Neural progenitor cell (in vitro differentiated cells): ENCODE results near the gene LKAAEAR1. TPM values are rescaled to one million over a fixed set of nuclear protein-coding genes. Genes with fewer than 3 reads are reported as not detected.

ENCODE experiments used
- DNase-seq: peaks from one replicate; pipeline ENCODE4 v3.0.0-alpha.2; 2016; ENCODE audit warnings: low spot score
- H2AFZ ChIP-seq: fragments of 200-600 bp; sonication (generic); replicated peaks from 2 replicates; pipeline ENCODE4 v1.6.1; 2016; ENCODE audit warnings: antibody characterized with exemption
- H3F3A ChIP-seq: fragments of 200-600 bp; sonication (generic); 2 replicates; pipeline ENCODE4 v1.6.1; 2016; ENCODE audit warnings: antibody characterized with exemption, low read depth
- H3K27ac ChIP-seq: fragments of 200-600 bp; sonication (generic); 2 replicates; pipeline ENCODE4 v1.5.1; 2016; ENCODE audit warnings: mild to moderate bottlenecking
- H3K27me3 ChIP-seq: fragments of 200-600 bp; sonication (generic); 2 replicates; pipeline ENCODE4 v1.6.1; 2016; ENCODE audit warnings: mild to moderate bottlenecking, moderate library complexity
- H3K36me3 ChIP-seq: fragments of 200-600 bp; sonication (generic); 2 replicates; pipeline ENCODE4 v1.5.1; 2016
- H3K4me1 ChIP-seq: fragments of 200-600 bp; sonication (generic); 2 replicates; pipeline ENCODE4 v1.6.1; 2016; ENCODE audit warnings: mixed run types
- H3K4me2 ChIP-seq: fragments of 200-600 bp; sonication (generic); 2 replicates; pipeline ENCODE4 v1.6.1; 2016
- H3K4me3 ChIP-seq: fragments of 200-600 bp; sonication (generic); 2 replicates; pipeline ENCODE4 v1.5.1; 2016
- H3K79me2 ChIP-seq: fragments of 200-600 bp; sonication (generic); 2 replicates; pipeline ENCODE4 v1.6.1; 2016; ENCODE audit warnings: low read depth
- H3K9ac ChIP-seq: fragments of 200-600 bp; sonication (generic); 2 replicates; pipeline ENCODE4 v1.6.1; 2016
- H3K9me3 ChIP-seq: fragments of 200-600 bp; sonication (generic); 2 replicates; pipeline ENCODE4 v1.5.1; 2016; ENCODE audit warnings: low read depth
- H4K20me1 ChIP-seq: fragments of 200-600 bp; sonication (generic); 2 replicates; pipeline ENCODE4 v1.6.1; 2016; ENCODE audit warnings: low read depth
- H3K27ac Mint-ChIP-seq: 3 replicates; pipeline ENCODE4 v1.8.0; 2021; ENCODE audit warnings: mixed read lengths
- H3K27me3 Mint-ChIP-seq: 2 replicates; pipeline ENCODE4 v1.8.0; 2022; ENCODE audit warnings: low read depth, mild to moderate bottlenecking, inconsistent platforms, moderate library complexity, mixed read lengths; ENCODE audit not compliant: insufficient read depth
- H3K36me3 Mint-ChIP-seq: 3 replicates; pipeline ENCODE4 v1.8.0; 2021; ENCODE audit warnings: mixed read lengths
- H3K4me1 Mint-ChIP-seq: 3 replicates; pipeline ENCODE4 v1.8.0; 2021; ENCODE audit warnings: mixed read lengths
- H3K4me3 Mint-ChIP-seq: 3 replicates; pipeline ENCODE4 v1.8.0; 2021; ENCODE audit warnings: mild to moderate bottlenecking, moderate library complexity, mixed read lengths
- H3K9me3 Mint-ChIP-seq: 3 replicates; pipeline ENCODE4 v1.8.0; 2020; ENCODE audit warnings: mixed read lengths
- CTCF ChIP-seq: fragments of 200-600 bp; sonication (generic); IDR thresholded peaks from 2 replicates; pipeline ENCODE4 v1.5.1; 2017; ENCODE audit warnings: antibody characterized with exemption, mild to moderate bottlenecking
- EZH2 ChIP-seq: fragments of 200-600 bp; sonication (generic); IDR thresholded peaks from 2 replicates; pipeline ENCODE4 v1.6.1; 2017; ENCODE audit warnings: antibody characterized with exemption, mild to moderate bottlenecking, moderate library complexity
- EZH2phosphoT487 ChIP-seq: fragments of 200-600 bp; sonication (generic); IDR thresholded peaks from 2 replicates; pipeline ENCODE4 v1.6.1; 2017; ENCODE audit warnings: antibody characterized with exemption
- total RNA-seq: library from RNA; depleted of rRNA; stranded (reverse); fragments of >200 nt; gene quantifications from 2 replicates; pipeline ENCODE4 v1.2.3, GENCODE V29; 2015; ENCODE audit warnings: low replicate concordance

Gene LKAAEAR1, protein sequence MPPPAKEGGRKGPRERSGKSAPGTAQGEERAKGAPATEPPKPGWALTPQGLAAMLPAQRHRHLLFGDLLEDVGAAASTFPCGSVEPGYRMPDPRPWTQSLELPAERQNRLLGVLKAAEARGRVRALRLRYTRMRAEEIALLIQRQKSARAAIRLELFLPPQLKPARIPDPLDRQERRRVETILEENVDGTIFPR
- total RNA-seq: 0.99 TPM in 1 of 2 replicates, not detected in the other

GRCh38 chr20:64083804-64084684 lies at the start of gene LKAAEAR1:
Gene LKAAEAR1 (minus strand): TSS chr20:64084398. CDS start chr20:64084219, 179 bp downstream.
- H3K36me3 Mint-ChIP-seq: no peaks in the 10 kb centered on the region
- peaks cover 47% of the 10 kb centered on the region for H3F3A ChIP-seq
- H3K4me1 Mint-ChIP-seq: peaks cover 37% of the 10 kb centered on the region
- peak within 1 kb of the TSS; percentile 61 for H3K4me3 ChIP-seq
- H3K9ac ChIP-seq: no peak within 1 kb of the TSS
- peaks cover 23% of the 10 kb centered on the region for H3K4me1 ChIP-seq
- peak; percentile 54 for DNase-seq
- H3K27ac Mint-ChIP-seq: no peak within 1 kb of the TSS
- H4K20me1 ChIP-seq: peaks cover 19% of the 10 kb centered on the region
- no peaks in the 10 kb centered on the region for H3K9me3 ChIP-seq
- peaks cover 15% of the 10 kb centered on the region for H3K9me3 Mint-ChIP-seq
- H3K4me2 ChIP-seq: peak within 1 kb of the TSS; percentile 97
- peaks cover 92% of the 10 kb centered on the region for H3K27me3 ChIP-seq
- peak within 1 kb of the TSS; percentile 84 for H2AFZ ChIP-seq
- peaks cover 37% of the 10 kb centered on the region for H3K27me3 Mint-ChIP-seq
- H3K4me3 Mint-ChIP-seq: peak within 1 kb of the TSS; percentile 90
- peak; percentile 34 for TF ChIP-seq CTCF
- peak; percentile 9 for TF ChIP-seq EZH2
- peak; percentile 65 for TF ChIP-seq EZH2phosphoT487
- no peaks in the 10 kb centered on the region for H3K79me2 ChIP-seq
- no peak within 1 kb of the TSS for H3K27ac ChIP-seq
- no peaks in the 10 kb centered on the region for H3K36me3 ChIP-seq

- DNase-seq: no peak
- H3K4me3 Mint-ChIP-seq: no peak overlapping the region
- H3K27ac Mint-ChIP-seq: no peak overlapping the region
- H3K36me3 Mint-ChIP-seq: no peaks in the 10 kb centered on the region
- no peak overlapping the region for H3K9ac ChIP-seq
- H3K27me3 ChIP-seq: peaks cover 10% of the 10 kb centered on the region
- peaks cover under 1% of the 10 kb centered on the region for H3F3A ChIP-seq
- H3K9me3 ChIP-seq: no peaks in the 10 kb centered on the region
- no peaks in the 10 kb centered on the region for H3K36me3 ChIP-seq
- TF ChIP-seq CTCF (no peak), EZH2 (no peak), EZH2phosphoT487 (no peak)
- no peaks in the 10 kb centered on the region for H3K79me2 ChIP-seq
- H2AFZ ChIP-seq: no peak overlapping the region
- no peaks in the 10 kb centered on the region for H4K20me1 ChIP-seq
- no peak overlapping the region for H3K4me2 ChIP-seq
- no peak overlapping the region for H3K27ac ChIP-seq
- peaks cover 6% of the 10 kb centered on the region for H3K4me1 Mint-ChIP-seq
- peaks cover 7% of the 10 kb centered on the region for H3K9me3 Mint-ChIP-seq
- no peak overlapping the region for H3K4me3 ChIP-seq
- peaks cover 8% of the 10 kb centered on the region for H3K27me3 Mint-ChIP-seq
- no peaks in the 10 kb centered on the region for H3K4me1 ChIP-seq
Measured at GRCh38 chr20:64131406-64131805, 47.2 kb upstream of the LKAAEAR1 start.

DNA sequence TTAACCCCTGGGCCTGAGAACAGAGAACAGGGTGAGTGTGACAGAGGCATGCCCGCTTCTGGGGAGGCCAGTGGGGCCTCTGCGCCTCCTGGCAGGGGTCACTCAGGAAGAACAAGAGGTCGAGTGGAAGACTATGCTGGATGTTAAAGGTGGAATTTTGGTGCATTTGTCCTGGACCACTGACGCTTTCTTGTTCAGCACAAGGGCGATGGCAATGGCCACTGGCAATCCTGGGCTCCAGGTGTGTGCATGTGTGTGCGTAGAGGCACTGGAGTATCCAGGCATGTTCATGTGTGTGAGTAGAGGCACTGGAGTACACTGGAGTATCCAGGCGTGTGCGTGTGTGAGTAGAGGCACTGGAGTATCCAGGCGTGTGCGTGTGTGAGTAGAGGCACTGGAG lies 46.7 kb upstream of the LKAAEAR1 start:
- Histone ChIP-seq H3K4me3 (no peak overlapping the region), H3K9me3 (no peaks in the 10 kb centered on the region), H3K36me3 (no peaks in the 10 kb centered on the region), H3F3A (peaks cover 6% of the 10 kb centered on the region), H3K4me2 (no peak overlapping the region), H3K4me1 (no peaks in the 10 kb centered on the region), H3K27ac (no peak overlapping the region), H2AFZ (no peak overlapping the region), H3K79me2 (no peaks in the 10 kb centered on the region), H4K20me1 (no peaks in the 10 kb centered on the region), H3K27me3 (peaks cover 10% of the 10 kb centered on the region), H3K9ac (no peak overlapping the region)
- no peak for TF ChIP-seq CTCF
- TF ChIP-seq EZH2phosphoT487: no peak
- no peak for TF ChIP-seq EZH2
- H3K27me3 Mint-ChIP-seq: peaks cover 8% of the 10 kb centered on the region
- H3K27ac Mint-ChIP-seq: peak overlapping the region; percentile 12
- DNase-seq: no peak
- peaks cover 6% of the 10 kb centered on the region for H3K4me1 Mint-ChIP-seq
- peaks cover 7% of the 10 kb centered on the region for H3K9me3 Mint-ChIP-seq
- H3K36me3 Mint-ChIP-seq: no peaks in the 10 kb centered on the region
- H3K4me3 Mint-ChIP-seq: peak overlapping the region; percentile 47
